Mucosa of descending colon (tissue), 3 donors: ENCODE measurements around the gene MYO1F. TPM values are rescaled to one million over a fixed set of nuclear protein-coding genes. Genes with fewer than 3 reads are reported as not detected.

Source experiments
- ATAC-seq: fragments of 200-7000 bp; cut with Tn5 transposase; one replicate; pipeline ENCODE4 v1.9.1; 2020; ENCODE audit warnings: mild to moderate bottlenecking, moderate library complexity
- DNase-seq, 3 donors: peaks; one replicate each; pipeline ENCODE4 v3.0.0-alpha.2; 2020
- H3K36me3 ChIP-seq: fragments of 200-600 bp; one replicate; pipeline ENCODE4 v1.8.0; 2021; ENCODE audit warnings: low read depth, mild to moderate bottlenecking
- H3K4me1 ChIP-seq: fragments of 200-600 bp; one replicate; pipeline ENCODE4 v1.8.0; 2021; ENCODE audit warnings: low read depth, mild to moderate bottlenecking
- H3K4me3 ChIP-seq: fragments of 200-600 bp; one replicate; pipeline ENCODE4 v1.8.0; 2021; ENCODE audit warnings: mild to moderate bottlenecking
- H3K9me3 ChIP-seq: fragments of 200-600 bp; one replicate; pipeline ENCODE4 v1.8.0; 2021; ENCODE audit warnings: mild to moderate bottlenecking
- CTCF ChIP-seq: fragments of 200-600 bp; IDR thresholded peaks from one replicate; pipeline ENCODE4 v1.8.0; 2022; ENCODE audit warnings: antibody characterized with exemption, mild to moderate bottlenecking
- intact Hi-C, 2 donors: fragments of 100-400 bp; cut with DNase I in 1 of 2; cut with micrococcal nuclease in 1 of 2; formaldehyde crosslinking; loops; one replicate each; pipeline versions ENCODE4 v1.11.0 to v1.11.1; 2022; cut with DNase I, micrococcal nuclease
- total RNA-seq, 3 donors: library from RNA; stranded (reverse); fragmentation: NEBNext Ultra II Directional in 2 of 3; extraction: Animal tissue kit (Norgen Biotek cat#: 25700) in 2 of 3; gene quantifications; one replicate each; pipeline versions ENCODE4 v1.2.1 to v1.2.4, GENCODE V29; 2021 to 2023
- donor health status: DM: no; HTN: no; CAD: no; lungs with moderate emphysema.
- donor health status: DM: no; HTN: no; CAD: no.
- donor health status: DM: no; HTN: yes; CAD: no.

Gene MYO1F
- total RNA-seq, 3 donors from 2014 or later: 8.5 to 26.5 (median 21.0) TPM

DNA sequence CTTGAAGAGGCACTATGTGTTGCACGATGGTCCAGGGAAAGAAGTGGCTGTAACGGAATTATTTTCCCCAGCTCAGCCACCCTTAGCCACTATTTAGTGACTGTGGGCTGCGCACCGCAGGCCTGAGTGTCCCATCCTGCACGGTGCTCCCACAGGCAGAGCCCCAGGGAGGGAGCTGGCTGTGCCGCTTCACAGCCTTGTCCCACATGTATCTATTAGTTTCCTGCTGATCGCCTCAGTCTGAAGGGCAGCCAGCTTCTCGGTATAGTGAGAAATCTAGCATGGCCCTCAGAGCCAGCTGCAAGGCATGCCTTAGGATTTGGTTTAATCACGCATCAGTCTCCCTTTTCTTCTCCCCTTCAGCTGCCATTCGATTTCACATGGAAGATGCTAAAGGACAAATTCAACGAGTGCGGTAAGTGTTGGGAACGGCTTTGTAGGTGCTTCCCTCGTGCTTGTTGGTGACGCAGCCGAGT, 90.5 kb downstream of the MYO1F start:
- Histone ChIP-seq H3K4me3 (no peak overlapping the region), H3K4me1 (no peaks in the 10 kb centered on the region), H3K9me3 (no peaks in the 10 kb centered on the region), H3K36me3 (peaks cover 20% of the 10 kb centered on the region)
- no peak for TF ChIP-seq CTCF
- DNase-seq: peak in 2 of 3 donors; percentile 15 to 23
- no peak for ATAC-seq
- intact Hi-C loops: loop anchor here in 1 of 2 donors (10.0 kb wide), 1 partner anchor 132 kb away; no protein-coding TSS in a partner anchor

DNA sequence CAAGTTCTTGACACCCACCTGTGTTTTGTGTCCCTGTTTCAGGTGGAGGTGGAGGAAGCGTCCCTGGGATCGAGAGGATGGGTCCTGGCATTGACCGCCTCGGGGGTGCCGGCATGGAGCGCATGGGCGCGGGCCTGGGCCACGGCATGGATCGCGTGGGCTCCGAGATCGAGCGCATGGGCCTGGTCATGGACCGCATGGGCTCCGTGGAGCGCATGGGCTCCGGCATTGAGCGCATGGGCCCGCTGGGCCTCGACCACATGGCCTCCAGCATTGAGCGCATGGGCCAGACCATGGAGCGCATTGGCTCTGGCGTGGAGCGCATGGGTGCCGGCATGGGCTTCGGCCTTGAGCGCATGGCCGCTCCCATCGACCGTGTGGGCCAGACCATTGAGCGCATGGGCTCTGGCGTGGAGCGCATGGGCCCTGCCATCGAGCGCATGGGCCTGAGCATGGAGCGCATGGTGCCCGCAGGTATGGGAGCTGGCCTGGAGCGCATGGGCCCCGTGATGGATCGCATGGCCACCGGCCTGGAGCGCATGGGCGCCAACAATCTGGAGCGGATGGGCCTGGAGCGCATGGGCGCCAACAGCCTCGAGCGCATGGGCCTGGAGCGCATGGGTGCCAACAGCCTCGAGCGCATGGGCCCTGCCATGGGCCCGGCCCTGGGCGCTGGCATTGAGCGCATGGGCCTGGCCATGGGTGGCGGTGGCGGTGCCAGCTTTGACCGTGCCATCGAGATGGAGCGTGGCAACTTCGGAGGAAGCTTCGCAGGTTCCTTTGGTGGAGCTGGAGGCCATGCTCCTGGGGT, 91.5 kb downstream of the MYO1F start:
- H3K4me3 ChIP-seq: no peak overlapping the region
- ATAC-seq (no peak), DNase-seq (peak in 1 of 3 donors; percentile 21)
- no peak for TF ChIP-seq CTCF
- no peaks in the 10 kb centered on the region for H3K9me3 ChIP-seq
- intact Hi-C loops: loop anchor here in 1 of 2 donors (10.0 kb wide), 1 partner anchor 131 kb away; no protein-coding TSS in a partner anchor
- H3K4me1 ChIP-seq: no peaks in the 10 kb centered on the region
- H3K36me3 ChIP-seq: peaks cover 20% of the 10 kb centered on the region

DNA sequence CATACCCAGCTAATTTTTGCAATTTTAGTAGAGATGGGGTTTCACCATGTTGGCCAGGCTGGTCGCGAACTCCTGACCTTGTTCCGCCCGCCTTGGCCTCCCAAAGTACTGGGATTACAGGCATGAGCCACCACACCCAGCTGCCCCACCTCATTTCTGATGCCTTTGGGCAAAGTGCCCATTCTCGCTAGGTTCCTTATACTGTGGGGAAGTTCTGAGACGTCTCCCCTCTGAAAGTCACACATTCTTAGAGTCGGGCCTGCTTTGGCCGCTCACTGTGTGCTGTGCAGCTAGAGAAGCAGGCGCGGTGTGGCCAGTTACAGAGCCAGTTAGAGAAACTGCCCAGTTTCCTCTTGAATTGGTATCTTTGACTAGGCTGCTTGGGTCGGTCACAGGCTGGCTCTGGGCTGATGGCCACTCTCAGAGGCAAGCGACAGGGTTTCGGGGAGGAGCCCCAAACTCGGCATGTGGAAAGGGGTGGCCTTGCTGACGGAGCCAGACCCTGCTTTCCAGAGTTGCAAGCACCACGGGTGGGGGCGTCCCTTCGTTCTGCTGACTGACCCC, 92.8 kb downstream of the MYO1F start:
- H3K4me1 ChIP-seq: no peaks in the 10 kb centered on the region
- TF ChIP-seq CTCF: no peak
- ATAC-seq (peak; percentile 34), DNase-seq (peak; percentile 40 to 54 (median 51))
- H3K9me3 ChIP-seq: no peaks in the 10 kb centered on the region
- H3K4me3 ChIP-seq: no peak overlapping the region
- H3K36me3 ChIP-seq: peaks cover 20% of the 10 kb centered on the region
- intact Hi-C loops: loop anchor here in 1 of 2 donors (10.0 kb wide), 1 partner anchor 130 kb away; no protein-coding TSS in a partner anchor

DNA sequence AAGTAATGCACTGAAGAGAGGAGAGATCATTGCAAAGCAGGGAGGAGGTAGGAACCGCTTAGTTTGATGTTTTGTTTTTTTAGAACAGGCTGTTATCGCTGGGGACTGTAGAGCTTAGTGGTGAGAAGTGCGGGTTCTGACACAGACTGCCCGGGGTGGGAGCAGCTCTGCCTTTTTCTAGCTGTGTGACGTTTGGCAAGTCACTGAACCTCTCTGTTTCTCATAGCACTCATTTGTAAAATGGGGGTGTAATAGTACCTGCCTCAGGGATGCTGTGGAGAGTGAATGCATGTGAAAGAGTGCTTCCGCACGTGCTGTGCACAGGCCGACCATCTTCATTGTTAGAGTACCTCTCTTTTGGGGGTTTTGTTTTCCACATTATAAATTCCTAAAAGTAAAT, 94.1 kb downstream of the MYO1F start:
- H3K36me3 ChIP-seq: peaks cover 20% of the 10 kb centered on the region

GRCh38 chr19:8482696-8483095, 94.5 kb downstream of the MYO1F start:
- Histone ChIP-seq H3K4me3 (no peak overlapping the region), H3K4me1 (no peaks in the 10 kb centered on the region), H3K9me3 (no peaks in the 10 kb centered on the region), H3K36me3 (peaks cover 20% of the 10 kb centered on the region)
- intact Hi-C loops: loop anchor here in 1 of 2 donors (10.0 kb wide), 1 partner anchor 128 kb away; no protein-coding TSS in a partner anchor
- DNase-seq (no peak), ATAC-seq (no peak)
- TF ChIP-seq CTCF: no peak

More for the DNA sequence above, 94.1 kb downstream of the MYO1F start:
- intact Hi-C loops: loop anchor here in 1 of 2 donors (10.0 kb wide), 1 partner anchor 128 kb away; no protein-coding TSS in a partner anchor
- DNase-seq (no peak), ATAC-seq (no peak)
- Histone ChIP-seq H3K4me3 (no peak overlapping the region), H3K9me3 (no peaks in the 10 kb centered on the region), H3K4me1 (no peaks in the 10 kb centered on the region)
- no peak for TF ChIP-seq CTCF
